Measurements from ENCODE around the gene SNUPN. TPM values are rescaled to one million over a fixed set of nuclear protein-coding genes. Genes with fewer than 3 reads are reported as not detected.

Gene SNUPN
- total RNA-seq, 1 donor from 2014 or later = 23.5 TPM

DNA sequence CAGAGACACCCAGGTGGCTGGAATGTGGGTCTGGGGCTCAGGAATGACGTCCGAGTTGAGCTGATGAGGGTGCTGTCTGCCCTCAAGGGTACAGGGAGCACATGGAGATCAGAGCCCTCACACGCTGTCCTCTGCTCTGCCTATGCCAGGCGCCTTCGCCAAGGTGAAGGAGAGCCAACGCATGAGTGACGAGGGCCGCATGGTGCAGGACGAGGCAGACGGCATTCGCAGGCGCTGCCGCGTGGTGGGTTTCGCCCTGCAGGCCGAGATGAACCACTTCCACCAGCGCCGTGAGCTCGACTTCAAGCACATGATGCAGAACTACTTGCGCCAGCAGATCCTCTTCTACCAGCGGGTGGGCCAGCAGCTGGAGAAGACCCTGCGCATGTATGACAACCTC is 31.3 kb upstream of the SNUPN start:
- H3K27ac ChIP-seq = no peak overlapping the region
- H3K4me3 ChIP-seq = no peak overlapping the region
- intact Hi-C loops (cut with DNase I) = no loop called here
- TF ChIP-seq, protein P1, sequence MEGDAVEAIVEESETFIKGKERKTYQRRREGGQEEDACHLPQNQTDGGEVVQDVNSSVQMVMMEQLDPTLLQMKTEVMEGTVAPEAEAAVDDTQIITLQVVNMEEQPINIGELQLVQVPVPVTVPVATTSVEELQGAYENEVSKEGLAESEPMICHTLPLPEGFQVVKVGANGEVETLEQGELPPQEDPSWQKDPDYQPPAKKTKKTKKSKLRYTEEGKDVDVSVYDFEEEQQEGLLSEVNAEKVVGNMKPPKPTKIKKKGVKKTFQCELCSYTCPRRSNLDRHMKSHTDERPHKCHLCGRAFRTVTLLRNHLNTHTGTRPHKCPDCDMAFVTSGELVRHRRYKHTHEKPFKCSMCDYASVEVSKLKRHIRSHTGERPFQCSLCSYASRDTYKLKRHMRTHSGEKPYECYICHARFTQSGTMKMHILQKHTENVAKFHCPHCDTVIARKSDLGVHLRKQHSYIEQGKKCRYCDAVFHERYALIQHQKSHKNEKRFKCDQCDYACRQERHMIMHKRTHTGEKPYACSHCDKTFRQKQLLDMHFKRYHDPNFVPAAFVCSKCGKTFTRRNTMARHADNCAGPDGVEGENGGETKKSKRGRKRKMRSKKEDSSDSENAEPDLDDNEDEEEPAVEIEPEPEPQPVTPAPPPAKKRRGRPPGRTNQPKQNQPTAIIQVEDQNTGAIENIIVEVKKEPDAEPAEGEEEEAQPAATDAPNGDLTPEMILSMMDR (IDR thresholded peaks at IDR 0.05) = no peak
- no peaks in the 10 kb centered on the region for H3K27me3 ChIP-seq
- no peaks in the 10 kb centered on the region for H3K9me3 ChIP-seq
- H3K36me3 ChIP-seq = peaks cover 35% of the 10 kb centered on the region
- ATAC-seq (no peak), DNase-seq (peak; percentile 52)
- peaks cover 52% of the 10 kb centered on the region for H3K4me1 ChIP-seq

DNA sequence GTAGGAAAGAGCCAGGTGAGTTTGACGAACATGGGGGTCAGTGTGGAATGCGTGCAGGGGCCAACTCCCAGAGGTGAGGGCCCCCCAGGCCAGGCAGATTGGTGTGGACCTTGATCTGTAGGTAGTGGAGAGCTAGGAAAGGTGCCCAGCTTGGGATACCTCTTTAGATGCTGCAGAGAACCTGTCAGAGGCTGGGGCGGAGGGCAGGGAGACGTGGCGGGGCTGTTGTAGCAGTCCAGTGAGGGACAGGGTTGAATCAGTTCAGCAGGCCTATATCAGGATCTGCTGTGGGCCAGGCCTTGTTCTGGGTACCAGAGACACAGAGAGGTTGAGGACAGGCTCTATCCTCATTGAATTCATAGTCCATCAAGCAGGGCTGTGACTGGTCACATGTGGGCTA is 30.8 kb upstream of the SNUPN start:
- TF ChIP-seq, protein P1 (IDR thresholded peaks at IDR 0.05) = no peak
- DNase-seq = peak; percentile 41
- Histone ChIP-seq H3K4me1 (peaks cover 52% of the 10 kb centered on the region), H3K36me3 (peaks cover 35% of the 10 kb centered on the region), H3K27me3 (no peaks in the 10 kb centered on the region), H3K4me3 (no peak overlapping the region), H3K27ac (no peak overlapping the region), H3K9me3 (no peaks in the 10 kb centered on the region)
- no peak for ATAC-seq
- intact Hi-C loops (cut with DNase I) = no loop called here

DNA sequence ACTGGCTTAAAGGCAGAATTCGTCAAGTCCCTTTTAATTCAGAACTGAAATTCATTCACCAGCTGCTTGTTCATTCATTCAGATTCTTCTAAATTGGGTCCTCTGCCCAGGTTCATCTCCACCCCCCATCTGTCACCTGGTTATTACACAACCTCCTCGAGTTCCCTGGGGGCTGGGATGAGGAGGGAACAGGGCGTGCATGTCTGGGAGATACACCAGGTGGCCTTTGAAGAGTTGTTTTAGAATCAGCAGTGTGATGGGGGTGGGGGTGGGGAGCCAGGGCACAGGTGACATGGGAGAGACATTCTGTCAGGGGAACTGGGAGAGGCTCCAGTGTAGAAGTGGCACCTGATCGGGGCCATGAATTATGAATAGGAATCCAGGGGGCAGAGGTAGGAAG is 30.4 kb upstream of the SNUPN start:
- Histone ChIP-seq H3K9me3 (no peaks in the 10 kb centered on the region), H3K4me1 (peaks cover 52% of the 10 kb centered on the region), H3K27ac (no peak overlapping the region)

DNA sequence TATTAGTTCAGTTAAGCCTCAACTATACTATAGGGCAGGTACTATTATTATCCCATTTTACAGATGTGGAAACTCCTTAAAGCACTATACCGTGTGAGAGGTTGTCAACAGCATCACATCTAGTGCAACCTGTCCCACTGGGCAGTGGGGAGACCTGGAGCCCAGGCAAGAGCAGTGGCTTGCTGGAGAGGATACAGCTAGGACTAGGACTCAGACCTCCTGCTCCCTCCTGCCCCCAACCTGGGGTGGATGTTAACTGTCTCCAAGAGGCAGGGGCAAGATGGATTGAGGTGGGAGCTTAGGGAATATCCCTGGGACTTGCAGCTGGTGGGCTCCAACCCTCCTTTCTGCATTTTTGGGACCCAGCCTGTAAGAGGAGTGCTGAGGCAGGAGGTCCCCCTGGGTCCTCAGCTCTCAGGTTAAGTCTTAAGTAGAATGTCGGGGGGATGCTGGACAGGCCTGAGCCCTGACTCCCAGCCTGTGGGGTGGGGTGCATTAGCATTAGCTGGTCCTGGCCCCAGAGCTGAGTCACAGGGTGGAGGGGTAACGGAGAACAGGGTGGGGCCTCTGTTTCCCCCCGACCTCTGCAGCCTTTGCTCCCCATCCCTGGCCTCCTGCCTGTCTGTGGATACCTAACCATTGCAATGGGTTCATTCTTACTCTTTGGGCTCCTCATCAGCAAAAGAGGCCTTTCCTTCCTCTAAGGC is 28.8 kb upstream of the SNUPN start:
- intact Hi-C loops (cut with DNase I) = no loop called here
- H3K4me3 ChIP-seq = no peak overlapping the region
- no peak for DNase-seq
- no peak for ATAC-seq
- no peaks in the 10 kb centered on the region for H3K9me3 ChIP-seq
- H3K36me3 ChIP-seq = peaks cover 30% of the 10 kb centered on the region
- peaks cover 55% of the 10 kb centered on the region for H3K4me1 ChIP-seq
- no peaks in the 10 kb centered on the region for H3K27me3 ChIP-seq
- no peak overlapping the region for H3K27ac ChIP-seq
- TF ChIP-seq, protein P1 (IDR thresholded peaks at IDR 0.05) = no peak

More for the DNA sequence above, 30.4 kb upstream of the SNUPN start:
- H3K27me3 ChIP-seq = no peaks in the 10 kb centered on the region
- H3K4me3 ChIP-seq = no peak overlapping the region
- ATAC-seq (no peak), DNase-seq (no peak)
- H3K36me3 ChIP-seq = peaks cover 35% of the 10 kb centered on the region
- intact Hi-C loops (cut with DNase I) = no loop called here
- TF ChIP-seq, protein P1 (IDR thresholded peaks at IDR 0.05) = no peak

DNA sequence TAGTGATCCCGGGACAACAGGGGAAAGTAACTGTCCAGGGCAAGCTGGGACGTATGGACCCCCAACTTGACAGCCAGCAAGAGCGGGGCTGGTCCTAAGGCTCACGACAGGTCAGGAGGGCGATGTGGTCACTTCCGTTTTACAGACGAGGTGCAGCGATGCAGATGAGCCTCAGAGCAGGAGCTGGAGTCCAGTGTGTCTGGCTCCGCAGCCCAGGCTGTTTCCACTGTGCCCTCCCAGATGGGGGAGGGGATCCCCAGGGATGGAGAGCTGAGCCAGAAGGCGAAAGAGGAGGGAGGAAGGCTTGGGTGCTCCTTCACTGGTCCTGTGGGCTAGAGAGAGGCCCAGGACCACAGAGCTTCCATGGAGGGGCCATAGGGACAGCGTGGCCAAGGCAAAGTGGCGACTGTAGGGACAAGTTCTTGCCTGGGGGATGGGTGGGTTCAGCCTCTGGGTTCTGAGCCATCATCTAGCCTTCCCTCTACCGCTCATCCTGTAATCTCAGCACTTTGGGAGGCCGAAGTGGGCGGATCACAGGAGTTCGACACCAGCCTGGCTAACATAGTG is 27.9 kb upstream of the SNUPN start:
- Histone ChIP-seq H3K4me1 (peaks cover 57% of the 10 kb centered on the region), H3K4me3 (peak overlapping the region; percentile 90), H3K36me3 (peaks cover 25% of the 10 kb centered on the region), H3K9me3 (no peaks in the 10 kb centered on the region), H3K27ac (no peak overlapping the region), H3K27me3 (no peaks in the 10 kb centered on the region)
- intact Hi-C loops (cut with DNase I) = no loop called here
- DNase-seq (no peak), ATAC-seq (no peak)
- TF ChIP-seq, protein P1 (IDR thresholded peaks at IDR 0.05) = no peak
